MM.1S (cell line): ENCODE data around the gene TMEFF1.
"Not testable (repeated sequence)": the region's sequence is repeated elsewhere in the genome, so short reads cannot be mapped to it uniquely, and the experiment has no call there.

ENCODE experiments used
- DNase-seq: peaks from one replicate; pipeline ENCODE4 v3.0.0-alpha.2; 2015
- H2AFZ ChIP-seq: fragments of 300-600 bp; sonication (generic); 2 replicates; pipeline ENCODE4 v1.6.0; 2016; ENCODE audit warnings: antibody characterized with exemption, low read length
- H3F3A ChIP-seq: fragments of 300-600 bp; sonication (generic); 2 replicates; pipeline ENCODE4 v1.6.1; 2016; ENCODE audit warnings: mild to moderate bottlenecking, antibody characterized with exemption, low read length, moderate library complexity, mixed read lengths; ENCODE audit not compliant: insufficient read depth
- H3K27ac ChIP-seq: fragments of 300-600 bp; sonication (generic); 2 replicates; pipeline ENCODE4 v1.5.1; 2016; ENCODE audit warnings: mild to moderate bottlenecking, low read length
- H3K27me3 ChIP-seq: fragments of 300-600 bp; sonication (generic); replicated peaks from 2 replicates; pipeline ENCODE4 v1.6.0; 2016; ENCODE audit warnings: low read length; ENCODE audit not compliant: insufficient read depth
- H3K36me3 ChIP-seq: fragments of 300-600 bp; sonication (generic); replicated peaks from 2 replicates; pipeline ENCODE4 v1.6.1; 2016; ENCODE audit warnings: mild to moderate bottlenecking, low read length, mixed read lengths; ENCODE audit not compliant: insufficient read depth
- H3K4me1 ChIP-seq: fragments of 300-600 bp; sonication (generic); 2 replicates; pipeline ENCODE4 v1.6.1; 2016; ENCODE audit warnings: low read length, mixed read lengths
- H3K4me2 ChIP-seq: fragments of 300-600 bp; sonication (generic); 2 replicates; pipeline ENCODE4 v1.6.0; 2016; ENCODE audit warnings: low read depth, low read length
- H3K4me3 ChIP-seq: fragments of 300-600 bp; sonication (generic); 2 replicates; pipeline ENCODE4 v1.5.1; 2016; ENCODE audit warnings: low read length, mixed read lengths
- H3K79me2 ChIP-seq: fragments of 300-600 bp; sonication (generic); 2 replicates; pipeline ENCODE4 v1.6.1; 2016; ENCODE audit warnings: mixed run types, low read length, mixed read lengths
- H3K9ac ChIP-seq: fragments of 300-600 bp; sonication (generic); 2 replicates; pipeline ENCODE4 v1.6.1; 2016; ENCODE audit warnings: low read length, mixed read lengths
- H3K9me2 ChIP-seq: fragments of 300-600 bp; sonication (generic); replicated peaks from 2 replicates; pipeline ENCODE4 v1.6.1; 2016; ENCODE audit warnings: mild to moderate bottlenecking, low read length, mixed read lengths; ENCODE audit not compliant: insufficient read depth
- H3K9me3 ChIP-seq: fragments of 300-600 bp; sonication (generic); replicated peaks from 2 replicates; pipeline ENCODE4 v1.6.1; 2016; ENCODE audit warnings: mild to moderate bottlenecking, low read length, mixed read lengths; ENCODE audit not compliant: insufficient read depth
- H4K20me1 ChIP-seq: fragments of 300-600 bp; sonication (generic); 2 replicates; pipeline ENCODE4 v1.6.1; 2016; ENCODE audit warnings: mild to moderate bottlenecking, low read length, moderate library complexity, mixed read lengths; ENCODE audit not compliant: insufficient read depth
- CTCF ChIP-seq: fragments of 300-600 bp; sonication (generic); IDR thresholded peaks from 2 replicates; pipeline ENCODE4 v1.5.1; 2016; ENCODE audit warnings: antibody characterized with exemption, low read length, mixed read lengths
- EZH2 ChIP-seq: fragments of 300-600 bp; sonication (generic); optimal IDR thresholded peaks from 2 replicates; pipeline ENCODE3; 2017; ENCODE audit warnings: low read depth, mild to moderate bottlenecking, antibody characterized with exemption, low read length, mixed read lengths
- EZH2phosphoT487 ChIP-seq: fragments of 300-600 bp; sonication (generic); IDR thresholded peaks from 2 replicates; pipeline ENCODE4 v1.6.1; 2018; ENCODE audit warnings: antibody characterized with exemption, low read length

Gene TMEFF1

GRCh38 chr9:100515578-100516494 is 42.9 kb downstream of the TMEFF1 start:
- no peaks in the 10 kb centered on the region for H3K9me3 ChIP-seq
- H3K4me3 ChIP-seq = no peak overlapping the region
- H3K79me2 ChIP-seq = no peaks in the 10 kb centered on the region
- no peaks in the 10 kb centered on the region for H3K36me3 ChIP-seq
- H3K4me2 ChIP-seq = 0 out of 2 replicates have a peak overlapping the region, but pooled peaks have one; percentile 16
- no peak overlapping the region for H3K9ac ChIP-seq
- TF ChIP-seq EZH2 (no peak), CTCF (no peak), EZH2phosphoT487 (no peak)
- no peaks in the 10 kb centered on the region for H3K9me2 ChIP-seq
- DNase-seq = peak; percentile 38
- no peak overlapping the region for H2AFZ ChIP-seq
- H3K4me1 ChIP-seq = peaks cover 24% of the 10 kb centered on the region
- H3F3A ChIP-seq = peaks cover 13% of the 10 kb centered on the region
- no peak overlapping the region for H3K27ac ChIP-seq
- no peaks in the 10 kb centered on the region for H3K27me3 ChIP-seq
- H4K20me1 ChIP-seq = no peaks in the 10 kb centered on the region

GRCh38 chr9:100521282-100521681 is 48.3 kb downstream of the TMEFF1 start:
- Histone ChIP-seq H3K27me3 (no peaks in the 10 kb centered on the region), H3K4me1 (peaks cover 29% of the 10 kb centered on the region), H3K4me3 (peak overlapping the region; percentile 0; the same call in 1 of the 2 replicates), H2AFZ (no peak overlapping the region), H3K27ac (peak overlapping the region; percentile 10; the same call in 1 of the 2 replicates), H3K4me2 (peak overlapping the region; percentile 37), H3K9me2 (no peaks in the 10 kb centered on the region), H3K36me3 (no peaks in the 10 kb centered on the region), H3K9ac (no peak overlapping the region), H3F3A (peaks cover 26% of the 10 kb centered on the region), H3K9me3 (no peaks in the 10 kb centered on the region), H3K79me2 (no peaks in the 10 kb centered on the region), H4K20me1 (no peaks in the 10 kb centered on the region)
- peak; percentile 90 for DNase-seq
- TF ChIP-seq EZH2phosphoT487 = no peak
- TF ChIP-seq EZH2 = no peak

- no peak for DNase-seq
- no peaks in the 10 kb centered on the region for H4K20me1 ChIP-seq
- H3F3A ChIP-seq = peaks cover 16% of the 10 kb centered on the region
- no peak overlapping the region for H2AFZ ChIP-seq
- H3K79me2 ChIP-seq = no peaks in the 10 kb centered on the region
- no peak overlapping the region for H3K27ac ChIP-seq
- TF ChIP-seq EZH2phosphoT487 (no peak), EZH2 (no peak), CTCF (no peak)
- no peak overlapping the region for H3K9ac ChIP-seq
- H3K36me3 ChIP-seq = no peaks in the 10 kb centered on the region
- no peak overlapping the region for H3K4me3 ChIP-seq
- H3K9me2 ChIP-seq = no peaks in the 10 kb centered on the region
- H3K4me2 ChIP-seq = no peak overlapping the region
- H3K9me3 ChIP-seq = no peaks in the 10 kb centered on the region
- H3K27me3 ChIP-seq = no peaks in the 10 kb centered on the region
- peaks cover 14% of the 10 kb centered on the region for H3K4me1 ChIP-seq
Observed at GRCh38 chr9:100525563-100525962, 52.6 kb downstream of the TMEFF1 start.

- not testable (repeated sequence) for H3K27me3 ChIP-seq, H3F3A ChIP-seq, H2AFZ ChIP-seq, H3K36me3 ChIP-seq, DNase-seq, H3K79me2 ChIP-seq, H3K4me3 ChIP-seq, H3K9me3 ChIP-seq, H4K20me1 ChIP-seq, H3K27ac ChIP-seq, H3K4me1 ChIP-seq, H3K9ac ChIP-seq, H3K9me2 ChIP-seq, H3K4me2 ChIP-seq
Observed at GRCh38 chr9:100527180-100527794, 54.3 kb downstream of the TMEFF1 start.
